ENCODE results near the gene FGFRL1. TPM values are rescaled to one million over a fixed set of nuclear protein-coding genes. Genes with fewer than 3 reads are reported as not detected.
A peak's percentile ranks its signal among the peaks of the same experiment; 100 is the strongest.
"Not testable (repeated sequence)": the region's sequence is repeated elsewhere in the genome, so short reads cannot be mapped to it uniquely, and the experiment has no call there.

The FGFRL1 gene
- total RNA-seq, 1 donor from 2014 or later, result 59.8 TPM

- Mint-ChIP-seq H3K27me3 (ENCODE audit: unreplicated experiment) (peaks cover 3% of the 10 kb centered on the region), H3K4me3 (ENCODE audit: unreplicated experiment) (no peak overlapping the region), H3K27ac (ENCODE audit: unreplicated experiment) (no peak overlapping the region), H3K4me1 (ENCODE audit: unreplicated experiment) (peaks cover 39% of the 10 kb centered on the region), H3K36me3 (ENCODE audit: unreplicated experiment) (no peaks in the 10 kb centered on the region), H3K9me3 (ENCODE audit: unreplicated experiment) (no peaks in the 10 kb centered on the region)
- TF ChIP-seq, protein P1, sequence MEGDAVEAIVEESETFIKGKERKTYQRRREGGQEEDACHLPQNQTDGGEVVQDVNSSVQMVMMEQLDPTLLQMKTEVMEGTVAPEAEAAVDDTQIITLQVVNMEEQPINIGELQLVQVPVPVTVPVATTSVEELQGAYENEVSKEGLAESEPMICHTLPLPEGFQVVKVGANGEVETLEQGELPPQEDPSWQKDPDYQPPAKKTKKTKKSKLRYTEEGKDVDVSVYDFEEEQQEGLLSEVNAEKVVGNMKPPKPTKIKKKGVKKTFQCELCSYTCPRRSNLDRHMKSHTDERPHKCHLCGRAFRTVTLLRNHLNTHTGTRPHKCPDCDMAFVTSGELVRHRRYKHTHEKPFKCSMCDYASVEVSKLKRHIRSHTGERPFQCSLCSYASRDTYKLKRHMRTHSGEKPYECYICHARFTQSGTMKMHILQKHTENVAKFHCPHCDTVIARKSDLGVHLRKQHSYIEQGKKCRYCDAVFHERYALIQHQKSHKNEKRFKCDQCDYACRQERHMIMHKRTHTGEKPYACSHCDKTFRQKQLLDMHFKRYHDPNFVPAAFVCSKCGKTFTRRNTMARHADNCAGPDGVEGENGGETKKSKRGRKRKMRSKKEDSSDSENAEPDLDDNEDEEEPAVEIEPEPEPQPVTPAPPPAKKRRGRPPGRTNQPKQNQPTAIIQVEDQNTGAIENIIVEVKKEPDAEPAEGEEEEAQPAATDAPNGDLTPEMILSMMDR (IDR thresholded peaks at IDR 0.05), result no peak
- DNase-seq (ENCODE audit: extremely low spot score, unreplicated experiment), result no peak
These were observed 40.0 kb downstream of the FGFRL1 start for GRCh38 chr4:1051472-1051871.

GRCh38 chr4:1052231-1052671 is 40.8 kb downstream of the FGFRL1 start:
- peak overlapping the region; percentile 40 for H3K27ac Mint-ChIP-seq (ENCODE audit: unreplicated experiment)
- H3K27me3 Mint-ChIP-seq (ENCODE audit: unreplicated experiment), result peaks cover 3% of the 10 kb centered on the region
- H3K4me3 Mint-ChIP-seq (ENCODE audit: unreplicated experiment), result no peak overlapping the region
- TF ChIP-seq, protein P1 (IDR thresholded peaks at IDR 0.05), result no peak
- no peaks in the 10 kb centered on the region for H3K9me3 Mint-ChIP-seq (ENCODE audit: unreplicated experiment)
- H3K36me3 Mint-ChIP-seq (ENCODE audit: unreplicated experiment), result no peaks in the 10 kb centered on the region
- H3K4me1 Mint-ChIP-seq (ENCODE audit: unreplicated experiment), result peaks cover 35% of the 10 kb centered on the region
- no peak for DNase-seq (ENCODE audit: extremely low spot score, unreplicated experiment)

DNA sequence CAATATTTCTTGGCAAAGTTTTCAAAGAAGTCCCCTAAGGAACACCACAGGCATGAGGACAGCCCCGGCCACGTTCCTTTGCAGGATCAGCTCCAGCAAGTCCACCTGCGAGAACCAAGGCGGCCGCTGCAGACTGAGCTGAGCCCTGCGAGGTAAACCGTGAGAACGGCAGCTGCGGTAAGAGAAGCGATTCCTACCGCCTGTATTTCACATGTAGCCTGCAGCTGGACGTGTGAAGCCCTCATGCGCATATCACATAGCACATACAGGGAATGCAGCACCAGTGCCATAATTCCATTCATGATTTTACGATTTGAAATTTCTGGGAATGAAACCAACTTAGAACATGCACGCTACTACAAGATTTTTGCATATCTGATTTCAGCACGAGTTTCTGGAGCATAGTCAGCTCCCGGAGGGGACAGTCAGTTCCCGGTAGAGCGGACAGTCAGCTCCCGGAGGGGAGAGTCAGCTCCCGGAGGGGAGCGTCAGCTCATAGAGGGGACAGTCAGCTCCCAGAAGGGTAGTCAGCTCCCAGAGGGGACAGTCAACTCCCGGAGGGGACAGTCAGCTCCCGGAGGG is 41.7 kb downstream of the FGFRL1 start:
- no peak for DNase-seq (ENCODE audit: extremely low spot score, unreplicated experiment)
- TF ChIP-seq, protein P1 (IDR thresholded peaks at IDR 0.05), result no peak
- peaks cover 3% of the 10 kb centered on the region for H3K27me3 Mint-ChIP-seq (ENCODE audit: unreplicated experiment)
- H3K27ac Mint-ChIP-seq (ENCODE audit: unreplicated experiment), result peak overlapping the region; percentile 65
- no peaks in the 10 kb centered on the region for H3K36me3 Mint-ChIP-seq (ENCODE audit: unreplicated experiment)
- peak overlapping the region; percentile 12 for H3K4me3 Mint-ChIP-seq (ENCODE audit: unreplicated experiment)
- H3K9me3 Mint-ChIP-seq (ENCODE audit: unreplicated experiment), result no peaks in the 10 kb centered on the region
- peaks cover 26% of the 10 kb centered on the region for H3K4me1 Mint-ChIP-seq (ENCODE audit: unreplicated experiment)

DNA sequence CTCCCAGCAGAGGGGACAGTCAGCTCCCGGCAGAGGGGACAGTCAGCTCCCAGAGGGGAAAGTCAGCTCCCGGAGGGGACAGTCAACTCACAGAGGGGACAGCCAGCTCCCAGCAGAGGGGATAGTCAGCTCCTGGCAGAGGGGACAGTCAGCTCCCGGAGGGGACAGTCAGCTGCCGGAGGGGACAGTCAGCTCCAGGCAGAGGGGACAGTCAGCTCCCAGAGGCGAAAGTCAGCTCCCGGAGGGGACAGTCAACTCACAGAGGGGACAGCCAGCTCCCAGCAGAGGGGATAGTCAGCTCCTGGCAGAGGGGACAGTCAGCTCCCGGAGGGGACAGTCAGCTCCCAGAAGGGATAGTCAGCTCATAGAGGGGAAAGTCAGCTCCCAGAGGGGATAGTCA is 42.5 kb downstream of the FGFRL1 start:
- not testable (repeated sequence) for H3K27me3 Mint-ChIP-seq (ENCODE audit: unreplicated experiment); H3K9me3 Mint-ChIP-seq (ENCODE audit: unreplicated experiment); H3K36me3 Mint-ChIP-seq (ENCODE audit: unreplicated experiment); DNase-seq (ENCODE audit: extremely low spot score, unreplicated experiment); H3K27ac Mint-ChIP-seq (ENCODE audit: unreplicated experiment); H3K4me3 Mint-ChIP-seq (ENCODE audit: unreplicated experiment)
- H3K4me1 Mint-ChIP-seq (ENCODE audit: unreplicated experiment), result peaks cover 24% of the 10 kb centered on the region

- not testable (repeated sequence) for H3K36me3 Mint-ChIP-seq (ENCODE audit: unreplicated experiment); H3K27ac Mint-ChIP-seq (ENCODE audit: unreplicated experiment); DNase-seq (ENCODE audit: extremely low spot score, unreplicated experiment); H3K9me3 Mint-ChIP-seq (ENCODE audit: unreplicated experiment); H3K4me3 Mint-ChIP-seq (ENCODE audit: unreplicated experiment); H3K27me3 Mint-ChIP-seq (ENCODE audit: unreplicated experiment)
- peaks cover 23% of the 10 kb centered on the region for H3K4me1 Mint-ChIP-seq (ENCODE audit: unreplicated experiment)
These were observed 43.3 kb downstream of the FGFRL1 start for GRCh38 chr4:1054696-1055242.

- H3K27me3 Mint-ChIP-seq (ENCODE audit: unreplicated experiment); H3K4me3 Mint-ChIP-seq (ENCODE audit: unreplicated experiment); DNase-seq (ENCODE audit: extremely low spot score, unreplicated experiment); H3K36me3 Mint-ChIP-seq (ENCODE audit: unreplicated experiment); H3K27ac Mint-ChIP-seq (ENCODE audit: unreplicated experiment); H3K9me3 Mint-ChIP-seq (ENCODE audit: unreplicated experiment): not testable (repeated sequence)
- H3K4me1 Mint-ChIP-seq (ENCODE audit: unreplicated experiment), result peaks cover 23% of the 10 kb centered on the region
These were observed 43.8 kb downstream of the FGFRL1 start for GRCh38 chr4:1055243-1055701.
